A204.1 (cell line): Measurements from ENCODE around the gene RNF187.

Experiments
- FAIRE-seq: peaks from 2 replicates; lab custom pipeline; 2012; peaks lifted over from hg19 to GRCh38; lab: Jason Lieb, UNC

The RNF187 gene

DNA sequence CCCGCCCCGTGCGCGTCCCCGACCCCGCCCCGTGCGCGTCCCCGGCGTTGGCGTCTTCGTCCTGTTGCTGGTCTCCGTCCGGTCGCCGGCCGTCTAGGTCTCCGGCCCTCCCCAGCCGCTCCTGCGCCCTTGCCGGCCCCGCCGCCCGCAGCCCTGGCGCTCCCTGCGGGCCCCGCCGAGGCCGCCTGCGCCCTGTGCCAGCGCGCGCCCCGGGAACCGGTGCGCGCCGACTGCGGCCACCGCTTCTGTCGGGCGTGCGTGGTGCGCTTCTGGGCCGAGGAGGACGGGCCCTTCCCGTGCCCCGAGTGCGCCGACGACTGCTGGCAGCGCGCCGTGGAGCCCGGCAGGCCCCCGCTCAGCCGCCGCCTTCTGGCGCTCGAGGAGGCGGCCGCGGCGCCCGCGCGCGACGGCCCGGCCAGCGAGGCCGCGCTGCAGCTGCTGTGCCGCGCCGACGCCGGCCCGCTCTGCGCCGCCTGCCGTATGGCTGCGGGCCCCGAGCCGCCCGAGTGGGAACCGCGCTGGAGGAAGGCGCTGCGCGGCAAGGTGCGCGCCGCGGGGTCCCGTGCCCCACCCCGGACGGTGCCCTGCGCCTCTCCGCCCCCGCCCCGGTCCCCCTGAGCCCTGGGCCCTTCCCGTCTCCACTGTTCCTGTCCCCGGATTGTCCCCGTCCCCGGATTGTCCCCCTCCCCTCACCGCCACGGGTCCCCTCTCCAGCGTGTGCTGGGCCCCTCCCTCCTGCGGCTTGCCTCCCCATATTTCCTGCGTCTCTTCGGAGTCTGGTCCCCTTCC is at the start of gene RNF187:
Gene RNF187 (plus strand): TSS at position 47 of the 789 bp plus-strand sequence.
- no peak for FAIRE-seq

- FAIRE-seq = no peak
Measured at GRCh38 chr1:228437424-228437962, 49.7 kb upstream of the RNF187 start.

GRCh38 chr1:228438266-228438665 is 48.9 kb upstream of the RNF187 start:
- FAIRE-seq = no peak

- FAIRE-seq = no peak
Measured at GRCh38 chr1:228440761-228441500, 46.3 kb upstream of the RNF187 start.

- FAIRE-seq = no peak
Measured at GRCh38 chr1:228443395-228443794, 43.8 kb upstream of the RNF187 start.

DNA sequence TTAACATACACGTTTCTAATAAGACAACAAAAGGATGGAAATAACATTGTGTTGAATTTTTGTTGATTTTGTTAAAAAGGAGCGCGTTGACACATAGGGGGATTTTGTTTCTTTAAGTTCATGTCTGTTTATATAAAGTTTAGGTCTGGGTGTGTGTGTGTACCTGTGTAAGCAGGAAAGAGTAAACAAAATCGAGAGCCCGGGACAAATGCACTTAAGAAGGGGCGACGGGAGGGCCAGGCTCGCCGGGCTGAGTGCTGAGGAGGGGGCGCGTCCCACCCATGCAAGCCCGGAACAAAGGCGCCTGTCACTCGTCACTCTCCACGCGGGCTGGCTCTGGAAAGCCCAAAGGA is 41.7 kb upstream of the RNF187 start:
- no peak for FAIRE-seq

DNA sequence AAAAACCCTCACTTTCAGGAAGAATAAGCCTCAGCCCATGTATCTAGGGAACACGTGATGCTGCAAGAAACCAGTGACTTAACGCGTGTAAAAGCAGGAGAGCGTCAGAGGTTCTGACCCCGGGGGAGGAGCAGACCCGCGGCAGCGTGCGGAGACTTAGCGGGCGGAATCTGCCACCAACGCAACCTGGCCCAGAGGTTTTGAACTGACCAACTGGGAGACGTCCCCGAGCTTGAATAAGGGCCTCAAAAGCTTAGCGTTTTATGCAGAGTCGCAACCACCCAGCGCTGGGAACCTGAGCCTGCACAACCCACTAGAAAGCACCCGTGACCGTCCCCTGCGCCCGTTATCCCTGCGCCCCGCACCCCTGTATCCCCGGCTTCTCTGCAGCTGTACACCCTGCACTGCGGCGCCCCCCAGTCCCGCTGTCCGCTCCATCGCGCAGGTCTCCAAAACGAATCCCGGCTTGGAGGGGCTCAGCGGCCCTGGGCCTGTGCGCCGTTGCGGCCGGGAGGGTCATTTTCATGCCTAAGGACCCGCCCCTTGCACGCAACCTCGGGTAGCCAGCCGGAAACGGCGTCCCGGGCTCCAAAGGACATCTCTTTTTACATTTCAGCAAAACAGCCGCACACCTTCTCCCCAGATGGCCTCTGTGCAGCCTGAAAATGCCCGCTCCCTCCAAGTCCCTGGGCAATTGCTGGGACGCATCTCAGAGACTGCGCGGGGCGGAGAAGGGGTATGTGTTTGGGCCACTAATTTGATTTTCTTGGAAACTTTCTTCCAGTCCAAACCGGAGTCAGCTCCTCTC is 41.1 kb upstream of the RNF187 start:
- FAIRE-seq = no peak

GRCh38 chr1:228446852-228447251 is 40.3 kb upstream of the RNF187 start:
- no peak for FAIRE-seq

GRCh38 chr1:228448372-228448771 is 38.8 kb upstream of the RNF187 start:
- no peak for FAIRE-seq

- no peak for FAIRE-seq
Measured at GRCh38 chr1:228450200-228450599, 37.0 kb upstream of the RNF187 start.

GRCh38 chr1:228452194-228453021 is 34.8 kb upstream of the RNF187 start:
- no peak for FAIRE-seq

GRCh38 chr1:228453022-228453560 is 34.1 kb upstream of the RNF187 start:
- FAIRE-seq = no peak

GRCh38 chr1:228453614-228454013 is 33.6 kb upstream of the RNF187 start:
- no peak for FAIRE-seq

DNA sequence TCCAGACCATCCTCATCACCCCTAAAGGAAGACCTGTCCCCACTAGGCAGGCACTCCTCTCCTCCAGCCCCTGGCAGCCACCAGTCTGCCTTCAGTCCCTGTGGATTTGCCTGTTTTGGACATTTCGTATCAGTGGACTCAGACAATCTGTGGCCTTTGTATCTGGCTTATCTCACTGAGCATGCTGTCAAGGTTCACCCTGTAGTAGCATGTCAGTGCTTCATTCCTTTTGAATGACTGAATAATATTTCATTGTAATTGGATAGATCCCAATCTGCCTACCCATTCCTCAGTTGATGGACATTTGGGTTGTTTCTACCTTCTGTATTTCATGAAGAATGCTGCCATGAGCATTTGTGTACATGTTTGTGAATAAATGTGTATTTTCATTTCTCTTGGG is 32.9 kb upstream of the RNF187 start:
- FAIRE-seq = no peak

- FAIRE-seq = no peak
Measured at GRCh38 chr1:228455715-228456114, 31.5 kb upstream of the RNF187 start.

DNA sequence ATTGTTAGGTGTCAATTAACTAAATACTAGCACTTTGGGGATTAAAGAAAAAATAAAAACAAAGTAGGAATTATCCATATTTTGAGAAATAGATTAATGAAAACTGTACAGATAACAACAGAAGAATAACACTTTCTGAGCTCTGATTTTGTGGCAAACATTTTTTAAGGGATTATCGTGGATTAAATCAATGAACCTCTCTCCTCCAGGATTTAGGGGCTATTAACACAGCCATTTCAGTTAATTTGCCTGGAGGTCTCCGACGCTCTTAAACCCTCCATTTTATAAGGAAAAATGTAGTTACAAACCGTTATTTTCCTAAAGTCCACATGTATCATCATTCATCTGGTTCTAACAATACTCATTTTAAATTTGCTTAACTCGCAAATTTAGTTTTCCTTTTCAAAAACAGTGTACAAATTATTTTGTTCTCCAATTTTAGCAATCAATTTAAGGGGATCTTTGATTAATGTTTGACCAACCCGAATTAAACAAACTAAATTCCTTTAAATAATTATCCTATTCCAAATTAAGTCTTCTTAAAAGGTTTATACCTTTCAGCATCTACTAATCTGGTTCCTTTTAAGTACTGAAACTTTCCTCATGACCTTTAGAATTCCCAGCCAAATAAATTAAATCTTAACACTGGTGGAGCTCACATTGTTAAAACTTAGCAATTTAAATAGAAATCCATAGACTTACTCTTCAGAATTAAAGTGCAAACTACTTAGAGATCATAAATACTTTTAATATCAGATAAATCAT is 30.7 kb upstream of the RNF187 start:
- no peak for FAIRE-seq

GRCh38 chr1:228457017-228457395 is 30.2 kb upstream of the RNF187 start:
- no peak for FAIRE-seq

- FAIRE-seq = peak; percentile 97
Measured at GRCh38 chr1:228457396-228458176, 29.6 kb upstream of the RNF187 start.

DNA sequence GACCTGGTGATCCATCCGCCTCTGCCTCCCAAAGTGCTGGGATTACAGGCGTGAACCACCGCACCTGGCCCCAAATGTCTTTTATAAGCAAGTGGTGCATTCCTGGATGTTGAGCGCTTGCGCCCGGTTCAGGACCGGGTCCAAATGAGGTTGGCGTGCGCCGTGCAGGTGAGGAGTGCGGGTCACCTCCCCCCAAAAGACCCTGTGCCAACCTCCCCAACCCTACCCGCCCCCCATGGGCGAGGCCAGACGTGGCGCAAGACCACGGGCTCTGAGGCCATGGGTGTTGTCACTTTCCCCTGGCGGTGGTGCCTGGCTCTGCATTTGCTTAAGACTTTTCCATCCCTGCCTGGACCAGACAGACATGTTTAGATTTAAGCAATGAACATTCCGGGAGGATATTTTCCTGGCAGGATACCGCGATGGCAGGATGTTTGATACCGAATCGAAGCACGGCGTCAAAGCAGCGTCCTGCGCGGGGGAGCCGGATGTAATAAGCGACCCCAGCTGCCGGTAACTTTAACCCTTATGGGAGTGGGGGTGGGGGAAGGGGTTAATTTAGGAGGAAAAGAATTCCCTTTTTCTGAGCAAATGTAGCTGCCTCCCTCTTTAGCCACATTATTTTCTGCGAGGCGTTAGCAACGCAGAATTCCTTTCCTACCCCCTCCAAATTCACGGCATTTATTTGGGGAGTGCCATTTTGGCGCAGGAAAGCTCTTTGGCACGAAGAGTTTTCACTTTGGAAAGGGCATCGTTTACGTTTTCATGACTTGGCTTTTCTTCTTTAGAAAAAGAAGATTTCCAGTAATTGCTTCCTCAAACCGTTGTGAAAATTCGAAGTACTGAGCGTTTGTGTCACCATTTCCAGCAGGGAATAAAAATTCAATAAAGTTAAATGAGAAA is 27.8 kb upstream of the RNF187 start:
- FAIRE-seq = no peak
